Activated T-helper 1 cell treated with anti-CD3 and anti-CD28 coated beads, Interleukin-2, amount 50 U/mL, for 16 hours (primary cell): Measurements from ENCODE around the gene GAS5.
"Not testable (repeated sequence)": the region's sequence is repeated elsewhere in the genome, so short reads cannot be mapped to it uniquely, and the experiment has no call there.

Source experiments
- DNase-seq, 2 donors: peaks; one replicate each; pipeline ENCODE4 v3.0.0-alpha.2; 2020; ENCODE audit warnings: low read depth in 1 of 2, low spot score in 1 of 2

GAS5 gene

GRCh38 chr1:173870252-173871075 is 2.7 kb upstream of the GAS5 start:
- no peak for DNase-seq

- no peak for DNase-seq
These were observed 1.2 kb upstream of the GAS5 start for GRCh38 chr1:173869021-173869359.

GRCh38 chr1:173868266-173869020 is 654 bp upstream of the GAS5 start, which contains the start of gene ZBTB37:
TSS of gene ZBTB37 (plus strand) at chr1:173868380. CDS start at chr1:173870226, 1,846 bp downstream.
- DNase-seq: peak; percentile 86

- DNase-seq: peak in 1 of 2 donors; percentile 38
These were observed 542 bp downstream of the GAS5 start for GRCh38 chr1:173867141-173867752.

- no peak for DNase-seq
These were observed 1.2 kb downstream of the GAS5 start for GRCh38 chr1:173866413-173867115.

- no peak for DNase-seq
These were observed 2.2 kb downstream of the GAS5 start for GRCh38 chr1:173865468-173866164.

GRCh38 chr1:173864179-173864867 is 3.5 kb downstream of the GAS5 start:
- DNase-seq: no peak

- DNase-seq: no peak
These were observed 4.3 kb downstream of the GAS5 start for GRCh38 chr1:173863224-173864161.

GRCh38 chr1:173862769-173863223 is 5.0 kb downstream of the GAS5 start:
- no peak for DNase-seq

- DNase-seq: not testable (repeated sequence)
These were observed 5.5 kb downstream of the GAS5 start for GRCh38 chr1:173862146-173862768.

- no peak for DNase-seq
These were observed 6.1 kb downstream of the GAS5 start for GRCh38 chr1:173861731-173862145.

- no peak for DNase-seq
These were observed 7.7 kb downstream of the GAS5 start for GRCh38 chr1:173860065-173860464.

- not testable (repeated sequence) for DNase-seq
These were observed 8.2 kb downstream of the GAS5 start for GRCh38 chr1:173859547-173859946.

- no peak for DNase-seq
These were observed 10.3 kb downstream of the GAS5 start for GRCh38 chr1:173857363-173857917.

GRCh38 chr1:173856903-173857302 is 10.9 kb downstream of the GAS5 start:
- no peak for DNase-seq

GRCh38 chr1:173856014-173856413 is 11.8 kb downstream of the GAS5 start:
- no peak for DNase-seq

- no peak for DNase-seq
These were observed 14.7 kb downstream of the GAS5 start for GRCh38 chr1:173853074-173853473.

- DNase-seq: no peak
These were observed 15.7 kb downstream of the GAS5 start for GRCh38 chr1:173852105-173852504.
